B cell (primary cell): ENCODE data around the gene OSM.

Experiments
- EZH2 ChIP-seq: IDR thresholded peaks from 2 replicates; pipeline ENCODE4 v1.6.1; 2012; ENCODE audit warnings: borderline replicate concordance, low read depth, mild to moderate bottlenecking, moderate library complexity, low read length; ENCODE audit not compliant: insufficient read depth, poor library complexity, severe bottlenecking
- TF ChIP-seq, protein P1 (sequence below): fragments of 200-600 bp; IDR thresholded peaks from one replicate; pipeline ENCODE4 v1.8.0; 2022; ENCODE audit warnings: antibody characterized with exemption, mild to moderate bottlenecking

DNA sequence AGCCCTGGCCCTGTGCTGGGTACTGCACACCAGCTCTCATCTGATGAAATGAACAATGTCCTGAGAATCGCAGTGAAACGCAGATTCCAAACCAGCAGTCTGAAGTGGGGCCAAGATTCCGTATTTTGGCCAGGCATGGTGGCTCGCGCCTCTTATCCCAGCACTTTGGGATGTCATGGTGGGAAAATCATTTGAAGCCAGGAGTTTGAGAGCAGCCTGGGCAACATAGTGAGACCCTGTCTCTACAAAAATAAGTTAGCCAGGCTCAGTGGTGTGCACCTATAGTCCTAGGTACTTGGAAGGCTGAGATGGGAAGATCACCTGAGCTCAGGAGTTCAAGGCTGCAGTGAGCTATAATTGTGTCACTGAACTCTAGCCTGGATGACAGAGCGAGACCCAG, 33.1 kb downstream of the OSM start:
- TF ChIP-seq, protein P1, sequence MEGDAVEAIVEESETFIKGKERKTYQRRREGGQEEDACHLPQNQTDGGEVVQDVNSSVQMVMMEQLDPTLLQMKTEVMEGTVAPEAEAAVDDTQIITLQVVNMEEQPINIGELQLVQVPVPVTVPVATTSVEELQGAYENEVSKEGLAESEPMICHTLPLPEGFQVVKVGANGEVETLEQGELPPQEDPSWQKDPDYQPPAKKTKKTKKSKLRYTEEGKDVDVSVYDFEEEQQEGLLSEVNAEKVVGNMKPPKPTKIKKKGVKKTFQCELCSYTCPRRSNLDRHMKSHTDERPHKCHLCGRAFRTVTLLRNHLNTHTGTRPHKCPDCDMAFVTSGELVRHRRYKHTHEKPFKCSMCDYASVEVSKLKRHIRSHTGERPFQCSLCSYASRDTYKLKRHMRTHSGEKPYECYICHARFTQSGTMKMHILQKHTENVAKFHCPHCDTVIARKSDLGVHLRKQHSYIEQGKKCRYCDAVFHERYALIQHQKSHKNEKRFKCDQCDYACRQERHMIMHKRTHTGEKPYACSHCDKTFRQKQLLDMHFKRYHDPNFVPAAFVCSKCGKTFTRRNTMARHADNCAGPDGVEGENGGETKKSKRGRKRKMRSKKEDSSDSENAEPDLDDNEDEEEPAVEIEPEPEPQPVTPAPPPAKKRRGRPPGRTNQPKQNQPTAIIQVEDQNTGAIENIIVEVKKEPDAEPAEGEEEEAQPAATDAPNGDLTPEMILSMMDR, result no peak
- TF ChIP-seq EZH2, result no peak
